Vagina (tissue), 2 donors: Measurements from ENCODE around the gene NBPF3.

ENCODE experiments used
- CTCF ChIP-seq, 3 experiments: fragments of 450-650 bp in 2 of 3; fragments of 200-600 bp in 1 of 3; sonication (generic) in 1 of 3; IDR thresholded peaks; one replicate each; pipeline ENCODE4 v1.5.1; 2017 to 2019; ENCODE audit warnings: antibody characterized with exemption in 3 of 3, mild to moderate bottlenecking in 2 of 3, moderate library complexity in 2 of 3
- POLR2A ChIP-seq, 2 donors: fragments of 450-650 bp; IDR thresholded peaks; one replicate each; pipeline ENCODE4 v1.6.1; 2017; ENCODE audit warnings: antibody characterized with exemption in 2 of 2, mild to moderate bottlenecking in 2 of 2, moderate library complexity in 2 of 2
- POLR2AphosphoS5 ChIP-seq, 2 donors: sonication (generic); formaldehyde crosslinking; IDR thresholded peaks; one replicate each; pipeline ENCODE4 v1.9.0; 2017; ENCODE audit warnings: antibody characterized with exemption in 2 of 2, mild to moderate bottlenecking in 2 of 2, low read depth in 1 of 2; ENCODE audit not compliant: insufficient read depth in 1 of 2

DNA sequence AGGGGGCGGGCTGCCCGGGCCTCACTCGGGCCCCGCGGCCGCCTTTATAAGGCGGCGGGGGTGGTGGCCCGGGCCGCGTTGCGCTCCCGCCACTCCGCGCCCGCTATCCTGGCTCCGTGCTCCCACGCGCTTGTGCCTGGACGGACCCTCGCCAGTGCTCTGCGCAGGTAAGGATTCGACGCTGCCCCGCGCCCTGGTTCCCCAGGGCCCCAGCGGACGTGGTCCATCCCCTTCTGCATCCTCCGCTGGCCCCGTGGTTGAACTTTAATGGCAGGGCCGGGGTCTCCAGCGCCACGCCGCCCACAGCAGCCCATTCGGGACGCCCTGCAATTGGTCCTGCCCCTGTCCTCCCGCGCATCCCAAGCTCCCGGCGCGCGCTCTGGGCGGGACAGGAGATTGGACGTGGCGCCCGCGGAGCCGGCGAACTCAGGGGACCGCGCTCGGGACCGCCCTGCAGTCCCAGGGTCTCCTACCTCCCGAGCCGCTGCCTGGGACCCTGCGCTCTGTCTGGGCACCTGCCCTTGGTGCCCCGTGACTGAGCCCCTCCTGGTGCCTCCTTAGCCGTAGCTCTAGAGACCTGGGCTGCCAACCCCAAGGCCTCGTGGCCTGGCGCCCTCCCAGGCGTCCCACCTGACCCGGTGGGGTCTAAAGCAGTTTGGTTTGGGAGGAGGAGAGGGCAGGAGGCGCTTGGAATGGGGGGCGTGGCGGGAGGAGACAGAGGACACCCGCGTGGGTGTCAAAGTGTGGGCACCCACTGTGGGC lies 69.6 kb downstream of the NBPF3 start, which contains the start of gene ALPL:
- no peak for TF ChIP-seq CTCF (IDR thresholded peaks at IDR 0.05)
- TF ChIP-seq POLR2A (IDR thresholded peaks at IDR 0.05), result no peak
- TF ChIP-seq POLR2AphosphoS5 (IDR thresholded peaks at IDR 0.05; ENCODE audit: insufficient read depth in 1 of 2, low read depth in 1 of 2), result no peak
